ENCODE measurements around the gene FETUB.
"Not testable (repeated sequence)": the region's sequence is repeated elsewhere in the genome, so short reads cannot be mapped to it uniquely, and the experiment has no call there.

FETUB gene

DNA sequence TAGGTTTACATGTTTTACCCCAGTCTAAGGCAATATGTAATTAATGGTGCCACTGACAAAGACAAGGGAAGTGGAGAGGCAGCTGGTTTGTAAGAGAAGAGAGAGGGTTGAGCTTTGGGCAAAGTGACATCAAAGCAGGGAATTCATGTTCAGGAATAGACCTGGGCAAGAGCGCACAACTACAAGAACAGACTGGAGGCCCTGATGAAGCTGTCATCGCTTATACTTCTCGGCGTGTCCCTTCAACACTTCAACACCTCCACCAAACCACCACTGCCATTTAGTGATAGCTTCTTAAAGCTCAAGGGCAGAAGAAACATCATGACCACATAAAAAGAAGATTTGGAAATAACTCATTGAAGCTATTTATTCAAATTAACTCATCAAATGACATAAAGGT, 57.3 kb downstream of the FETUB start:
- Histone ChIP-seq H3K27me3 (ENCODE audit: control insufficient read depth, insufficient read depth, low read length) (no peaks in the 10 kb centered on the region), H3K4me3 (ENCODE audit: low read length) (no peak overlapping the region), H3K9ac (ENCODE audit: low read length) (no peak overlapping the region), H3K27ac (ENCODE audit: low read depth, low read length) (no peak overlapping the region), H3K36me3 (ENCODE audit: control insufficient read depth, insufficient read depth, low read length) (no peaks in the 10 kb centered on the region), H3K4me1 (ENCODE audit: control insufficient read depth, insufficient read depth, low read length) (no peaks in the 10 kb centered on the region)

GRCh38 chr3:186700267-186700666, 60.1 kb downstream of the FETUB start:
- H3K4me1 ChIP-seq (ENCODE audit: control insufficient read depth, insufficient read depth, low read length), result no peaks in the 10 kb centered on the region
- H3K36me3 ChIP-seq (ENCODE audit: control insufficient read depth, insufficient read depth, low read length), result no peaks in the 10 kb centered on the region
- H3K9ac ChIP-seq (ENCODE audit: low read length), result no peak overlapping the region
- no peak overlapping the region for H3K4me3 ChIP-seq (ENCODE audit: low read length)
- H3K27ac ChIP-seq (ENCODE audit: low read depth, low read length), result no peak overlapping the region
- H3K27me3 ChIP-seq (ENCODE audit: control insufficient read depth, insufficient read depth, low read length), result no peaks in the 10 kb centered on the region

- not testable (repeated sequence) for H3K36me3 ChIP-seq (ENCODE audit: control insufficient read depth, insufficient read depth, low read length); H3K27ac ChIP-seq (ENCODE audit: low read depth, low read length); H3K4me3 ChIP-seq (ENCODE audit: low read length); H3K9ac ChIP-seq (ENCODE audit: low read length); H3K4me1 ChIP-seq (ENCODE audit: control insufficient read depth, insufficient read depth, low read length); H3K27me3 ChIP-seq (ENCODE audit: control insufficient read depth, insufficient read depth, low read length)
These were observed 62.3 kb downstream of the FETUB start for GRCh38 chr3:186702451-186702850.
